Large intestine (tissue), 3 donors: ENCODE measurements around the gene HIBADH. TPM values are rescaled to one million over a fixed set of nuclear protein-coding genes. Genes with fewer than 3 reads are reported as not detected.
"Not testable (repeated sequence)": the region's sequence is repeated elsewhere in the genome, so short reads cannot be mapped to it uniquely, and the experiment has no call there.

ENCODE experiments used
- DNase-seq, 2 donors: peaks; one replicate each; pipeline versions ENCODE4 v3.0.0 to v3.0.0-alpha.2; 2013
- H3K27ac ChIP-seq: one replicate; pipeline ENCODE4 v1.5.1; 2013; ENCODE audit warnings: low read length
- H3K27me3 ChIP-seq: 2 replicates; pipeline ENCODE4 v1.6.1; 2013; ENCODE audit warnings: low read length; ENCODE audit not compliant: control insufficient read depth, insufficient read depth
- H3K36me3 ChIP-seq: 2 replicates; pipeline ENCODE4 v1.6.1; 2013; ENCODE audit warnings: low read length; ENCODE audit not compliant: control insufficient read depth, insufficient read depth
- H3K4me1 ChIP-seq: one replicate; pipeline ENCODE4 v1.6.1; 2013; ENCODE audit warnings: low read length; ENCODE audit not compliant: control insufficient read depth, insufficient read depth
- H3K4me3 ChIP-seq: one replicate; pipeline ENCODE4 v1.5.1; 2013; ENCODE audit warnings: low read length
- H3K9me3 ChIP-seq: one replicate; pipeline ENCODE4 v1.6.1; 2013; ENCODE audit warnings: mild to moderate bottlenecking, low read depth, low read length, moderate library complexity; ENCODE audit not compliant: control insufficient read depth
- WGBS: methylation state at CpG from one replicate; pipeline ENCODE4 v1.1.5; 2013; ENCODE audit warnings: low lambda C conversion rate; ENCODE audit not compliant: insufficient coverage; 5-methylcytosine and 5-hydroxymethylcytosine counted together
- polyA plus RNA-seq: library from polyadenylated mRNA; unstranded; fragments of 120-200 nt; gene quantifications from one replicate; pipeline ENCODE4 v1.2.1, GENCODE V29; 2013

Gene HIBADH
- polyA plus RNA-seq, 1 donor = 54.2 TPM

DNA sequence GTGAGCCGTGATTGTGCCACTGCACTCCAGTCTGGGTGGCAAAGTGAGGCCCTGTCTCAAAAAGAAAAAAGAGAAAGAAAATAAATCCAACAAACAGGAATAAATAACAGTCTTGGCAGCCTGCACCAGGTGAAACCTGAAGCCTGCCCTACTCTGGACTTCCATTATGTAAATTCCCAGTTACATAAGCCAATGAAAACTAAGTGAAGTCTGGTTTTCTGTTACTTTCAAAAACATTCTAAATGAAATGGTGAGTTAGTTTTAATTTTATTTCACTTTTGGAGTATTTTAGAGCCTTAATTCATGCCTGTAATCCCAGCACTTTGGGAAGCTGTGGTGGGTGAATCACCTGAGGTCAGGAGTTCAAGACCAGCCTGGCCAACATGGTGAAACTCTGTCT is 22.5 kb upstream of the HIBADH start:
- Histone ChIP-seq H3K9me3 (no peaks in the 10 kb centered on the region), H3K27me3 (no peaks in the 10 kb centered on the region), H3K27ac (no peak overlapping the region), H3K4me3 (no peak overlapping the region), H3K4me1 (no peaks in the 10 kb centered on the region), H3K36me3 (no peaks in the 10 kb centered on the region)
- DNase-seq = no peak
- WGBS = no CpG with 5 or more reads among the region's 1 CpG

DNA sequence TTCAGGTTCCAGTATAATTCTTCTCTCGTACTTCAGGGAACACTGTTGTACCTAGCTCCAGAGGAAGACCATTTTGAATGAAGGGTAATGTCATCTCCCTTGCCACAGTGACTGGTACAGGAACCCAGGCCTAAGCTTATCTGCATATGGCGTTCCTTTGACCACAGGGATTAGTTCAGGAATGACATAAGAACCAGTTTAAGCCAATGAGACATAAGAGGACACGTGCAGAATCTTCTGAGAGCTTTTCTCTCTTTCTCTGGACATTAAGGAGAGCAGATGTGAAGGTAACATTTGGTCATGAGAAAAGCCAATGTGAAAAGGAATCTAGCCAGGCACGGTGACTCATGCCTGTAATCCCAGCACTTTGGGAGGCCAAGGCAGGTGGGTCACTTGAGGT is 21.8 kb upstream of the HIBADH start:
- H3K27me3 ChIP-seq = no peaks in the 10 kb centered on the region
- no peaks in the 10 kb centered on the region for H3K4me1 ChIP-seq
- H3K9me3 ChIP-seq = no peaks in the 10 kb centered on the region
- H3K27ac ChIP-seq = no peak overlapping the region
- H3K4me3 ChIP-seq = no peak overlapping the region
- no peak for DNase-seq
- no peaks in the 10 kb centered on the region for H3K36me3 ChIP-seq
- no CpG with 5 or more reads among the region's 4 CpGs for WGBS

DNA sequence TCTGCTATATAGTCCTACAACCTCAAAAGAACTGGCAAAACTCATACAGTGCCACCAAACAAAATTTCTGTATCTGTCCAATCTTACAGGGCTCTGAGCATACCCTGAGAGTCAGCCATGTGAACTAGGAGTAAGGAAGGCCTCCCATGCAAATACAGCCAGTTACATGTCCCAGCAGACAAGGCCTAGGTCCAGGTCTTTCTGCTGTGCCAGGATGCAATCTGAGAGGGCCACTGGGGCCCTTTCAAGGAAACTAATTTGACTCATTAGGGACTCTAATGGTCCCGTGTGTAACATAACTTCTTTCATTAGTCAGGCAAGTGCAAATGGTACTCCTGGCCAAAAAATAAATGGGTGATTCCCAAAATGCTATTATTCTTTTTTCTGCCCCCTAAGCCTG is 17.9 kb upstream of the HIBADH start:
- H3K4me3 ChIP-seq = no peak overlapping the region
- H3K27me3 ChIP-seq = no peaks in the 10 kb centered on the region
- no peak for DNase-seq
- peaks cover 25% of the 10 kb centered on the region for H3K4me1 ChIP-seq
- H3K27ac ChIP-seq = no peak overlapping the region
- H3K9me3 ChIP-seq = no peaks in the 10 kb centered on the region
- no CpG with 5 or more reads among the region's 1 CpG for WGBS
- no peaks in the 10 kb centered on the region for H3K36me3 ChIP-seq

DNA sequence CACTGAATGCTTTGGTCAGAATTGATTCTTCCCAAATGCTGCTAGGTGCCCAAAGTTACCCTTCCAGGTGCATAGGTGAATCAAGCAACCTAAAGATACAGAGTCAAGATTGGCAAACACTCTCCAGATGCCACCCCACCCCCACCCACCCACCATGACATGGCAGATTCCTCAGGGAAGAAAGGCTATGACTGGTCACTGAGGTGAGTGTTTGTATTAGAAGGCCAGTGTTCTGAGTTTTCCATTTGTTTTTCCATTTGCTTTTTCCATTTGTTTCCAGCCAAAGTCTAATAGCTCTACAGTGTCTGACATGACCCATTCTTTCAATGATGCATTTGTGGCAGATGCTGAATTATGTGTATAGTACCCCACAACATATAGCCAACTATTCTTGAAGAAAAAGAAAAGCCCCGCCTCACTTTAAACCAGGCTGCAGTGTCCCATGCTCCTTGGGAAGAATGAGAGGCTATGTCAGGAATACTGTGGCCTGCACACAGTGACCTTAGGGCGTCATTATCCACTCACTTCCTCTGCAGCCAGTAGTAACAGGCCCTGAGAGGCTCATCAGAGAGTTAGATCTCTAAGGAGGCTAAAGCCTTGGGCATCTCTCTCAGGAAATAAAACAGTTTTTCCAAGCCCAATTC is 16.1 kb upstream of the HIBADH start:
- no peak overlapping the region for H3K4me3 ChIP-seq
- DNase-seq = no peak
- H3K36me3 ChIP-seq = no peaks in the 10 kb centered on the region
- H3K9me3 ChIP-seq = no peaks in the 10 kb centered on the region
- no CpG with 5 or more reads among the region's 2 CpGs for WGBS
- H3K27ac ChIP-seq = peak overlapping the region; percentile 85
- H3K4me1 ChIP-seq = peaks cover 25% of the 10 kb centered on the region
- H3K27me3 ChIP-seq = no peaks in the 10 kb centered on the region

DNA sequence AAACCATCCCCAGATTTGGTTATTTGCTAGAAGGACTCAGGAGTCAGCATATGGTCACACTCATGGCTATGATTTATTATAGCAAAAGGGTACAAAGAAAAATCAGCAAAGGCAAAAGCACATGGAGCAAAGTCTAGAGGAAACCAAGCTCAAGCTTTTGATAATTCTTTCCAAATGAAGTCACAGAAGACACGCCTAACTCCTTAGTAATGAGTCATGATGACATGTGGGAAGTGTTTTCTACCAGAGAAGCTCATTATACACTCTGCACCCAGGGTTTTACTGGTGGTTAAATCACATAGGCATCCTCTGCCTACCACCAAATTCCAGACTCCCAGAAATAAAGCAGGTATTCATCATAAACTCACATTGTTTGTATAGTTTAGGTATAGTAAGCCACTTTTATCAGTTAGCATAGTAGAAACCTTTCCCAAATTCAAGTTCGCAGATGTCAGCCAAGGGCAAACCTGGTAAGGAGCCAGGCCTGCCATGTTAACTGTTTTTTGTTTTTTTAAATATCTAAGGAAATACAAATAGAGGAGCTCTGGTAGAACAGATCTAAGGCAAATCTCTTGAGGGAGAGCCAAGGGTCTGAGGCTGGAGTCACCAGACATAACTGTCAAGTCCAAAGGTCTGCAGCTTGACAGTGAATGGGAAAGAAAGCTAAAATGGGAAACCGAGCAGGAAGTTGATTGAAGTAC is 15.4 kb upstream of the HIBADH start:
- Histone ChIP-seq H3K4me3 (no peak overlapping the region), H3K27me3 (no peaks in the 10 kb centered on the region), H3K9me3 (no peaks in the 10 kb centered on the region), H3K4me1 (peaks cover 25% of the 10 kb centered on the region), H3K27ac (peak overlapping the region; percentile 85), H3K36me3 (no peaks in the 10 kb centered on the region)
- peak; percentile 88 to 94 for DNase-seq
- no CpG with 5 or more reads among the region's 3 CpGs for WGBS

DNA sequence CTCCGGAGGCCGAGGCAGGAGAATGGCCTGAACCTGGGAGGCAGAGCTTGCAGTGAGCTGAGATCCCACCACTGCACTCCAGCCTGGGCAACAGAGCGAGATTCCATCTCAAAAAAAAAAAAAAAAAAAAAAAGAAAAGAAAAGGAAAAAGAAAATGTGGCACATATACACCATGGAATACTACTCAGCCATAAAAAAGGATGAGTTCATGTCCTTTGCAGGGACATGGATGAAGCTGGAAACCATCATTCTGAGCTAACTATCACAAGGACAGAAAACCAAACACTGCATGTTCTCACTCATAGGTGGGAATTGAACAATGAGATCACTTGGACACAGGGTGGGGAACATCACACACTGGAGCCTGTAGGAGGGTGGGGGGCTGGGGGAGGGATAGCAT is 11.4 kb upstream of the HIBADH start:
- WGBS = no CpG with 5 or more reads among the region's 3 CpGs
- not testable (repeated sequence) for H3K36me3 ChIP-seq, H3K9me3 ChIP-seq, H3K27me3 ChIP-seq, DNase-seq, H3K27ac ChIP-seq, H3K4me3 ChIP-seq
- peaks cover 25% of the 10 kb centered on the region for H3K4me1 ChIP-seq

DNA sequence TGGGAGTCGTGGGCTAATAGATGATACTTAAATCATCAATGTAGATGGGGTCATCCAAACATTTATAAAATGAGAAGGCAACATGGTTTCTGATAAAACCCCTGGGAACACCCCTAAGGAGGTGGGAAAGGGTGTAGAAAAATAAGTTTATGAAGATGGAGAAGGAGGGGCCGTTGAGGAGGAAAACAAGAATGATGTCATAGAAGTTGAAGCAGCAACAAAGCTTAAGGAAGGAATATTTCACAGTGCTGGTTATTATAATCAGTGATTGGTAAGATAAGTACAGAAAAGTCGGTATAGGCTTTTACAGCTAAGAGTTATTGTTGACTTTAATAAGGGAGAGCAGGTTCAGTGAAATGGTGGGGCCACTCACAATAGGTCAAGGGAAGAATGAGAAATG is 9.0 kb upstream of the HIBADH start:
- no peak overlapping the region for H3K4me3 ChIP-seq
- DNase-seq = no peak
- no peak overlapping the region for H3K27ac ChIP-seq
- 50% methylated on average over 1 of the region's 3 CpGs for WGBS
- H3K4me1 ChIP-seq = peaks cover 6% of the 10 kb centered on the region
- H3K9me3 ChIP-seq = no peaks in the 10 kb centered on the region
- H3K36me3 ChIP-seq = no peaks in the 10 kb centered on the region
- H3K27me3 ChIP-seq = no peaks in the 10 kb centered on the region

DNA sequence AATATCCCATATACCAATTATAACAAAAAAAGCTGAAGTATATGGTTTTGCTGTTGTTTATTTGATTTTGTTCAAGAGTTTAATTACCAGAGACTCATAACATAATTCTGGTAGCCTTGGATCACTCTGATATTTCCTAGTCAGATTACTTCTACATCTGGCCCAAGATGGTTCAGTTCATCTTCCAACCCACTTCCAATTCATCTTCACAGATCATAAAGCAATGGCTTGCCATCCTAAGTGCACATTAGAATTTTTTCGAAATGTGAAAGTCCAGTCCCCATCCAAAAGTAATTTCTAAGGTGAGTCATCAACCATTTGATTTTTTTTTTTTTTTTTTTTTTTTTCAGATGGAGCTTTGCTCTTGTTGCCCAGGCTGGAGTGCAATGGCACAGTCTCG is 8.0 kb upstream of the HIBADH start:
- H3K27ac ChIP-seq = no peak overlapping the region
- H3K27me3 ChIP-seq = no peaks in the 10 kb centered on the region
- no peaks in the 10 kb centered on the region for H3K4me1 ChIP-seq
- H3K36me3 ChIP-seq = no peaks in the 10 kb centered on the region
- WGBS = 100% methylated on average over 1 of the region's 2 CpGs
- DNase-seq = no peak
- H3K4me3 ChIP-seq = no peak overlapping the region
- H3K9me3 ChIP-seq = no peaks in the 10 kb centered on the region

DNA sequence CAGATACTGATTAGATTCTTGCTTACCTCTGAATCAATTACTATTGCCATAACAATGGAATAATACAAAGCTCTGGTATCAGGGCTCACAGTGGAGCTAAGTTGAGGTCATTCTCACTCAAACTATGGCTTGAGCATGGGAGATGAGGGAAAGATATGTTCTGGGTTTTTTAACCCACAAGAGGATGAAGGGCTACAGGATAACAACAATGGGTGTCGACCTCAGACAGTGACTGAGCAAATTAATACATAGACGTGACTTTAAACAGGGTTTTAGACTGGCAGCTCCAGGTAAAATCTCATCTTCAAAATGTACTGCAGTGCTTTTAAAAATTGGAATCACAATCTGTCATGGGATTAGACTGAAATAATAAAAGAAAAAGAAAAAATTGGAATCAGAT is 7.5 kb upstream of the HIBADH start:
- Histone ChIP-seq H3K27ac (no peak overlapping the region), H3K9me3 (no peaks in the 10 kb centered on the region), H3K4me3 (no peak overlapping the region), H3K36me3 (no peaks in the 10 kb centered on the region), H3K4me1 (no peaks in the 10 kb centered on the region), H3K27me3 (no peaks in the 10 kb centered on the region)
- DNase-seq = no peak
- no CpG with 5 or more reads among the region's 2 CpGs for WGBS

DNA sequence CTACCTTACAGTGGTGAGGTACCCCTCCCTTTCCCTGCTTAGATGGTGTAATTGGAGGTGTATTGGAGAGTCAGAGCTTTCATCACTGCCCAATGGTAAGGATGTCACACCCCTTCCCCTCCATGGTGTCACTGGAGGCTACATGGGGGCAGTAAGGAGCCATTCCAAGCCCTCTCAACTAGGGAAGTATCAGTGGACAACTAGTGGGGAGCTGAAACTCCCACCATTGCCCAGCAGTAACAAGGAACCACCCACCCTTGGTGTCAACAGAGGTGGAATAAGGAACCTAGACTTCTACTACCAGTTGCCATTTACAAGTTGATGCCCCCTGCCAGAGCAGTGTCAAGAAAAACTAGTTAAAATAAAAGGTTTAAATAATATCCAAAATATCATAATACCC is 2.8 kb upstream of the HIBADH start:
- no peaks in the 10 kb centered on the region for H3K27me3 ChIP-seq
- H3K4me1 ChIP-seq = peaks cover 4% of the 10 kb centered on the region
- no peaks in the 10 kb centered on the region for H3K9me3 ChIP-seq
- no peak overlapping the region for H3K4me3 ChIP-seq
- no peak for DNase-seq
- H3K27ac ChIP-seq = no peak overlapping the region
- no peaks in the 10 kb centered on the region for H3K36me3 ChIP-seq

DNA sequence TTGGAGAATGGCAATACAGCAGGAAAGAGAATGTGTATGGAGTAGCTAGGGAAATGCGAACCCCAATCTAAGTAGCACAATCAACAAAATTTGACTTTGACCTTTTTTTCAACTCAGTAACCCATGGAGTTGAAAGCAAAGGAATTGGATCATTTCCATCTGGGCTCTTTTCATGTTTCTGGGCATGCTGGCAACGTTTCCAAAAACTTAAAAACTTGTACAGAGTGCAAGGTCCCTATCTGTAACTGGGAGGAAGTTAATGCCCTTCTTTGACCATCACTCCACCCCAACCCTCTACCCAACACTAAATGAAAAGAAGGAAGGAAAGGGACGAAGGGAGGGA is 1.3 kb upstream of the HIBADH start:
- Histone ChIP-seq H3K27me3 (no peaks in the 10 kb centered on the region), H3K9me3 (no peaks in the 10 kb centered on the region), H3K4me3 (no peak overlapping the region), H3K27ac (no peak overlapping the region), H3K36me3 (peaks cover 6% of the 10 kb centered on the region), H3K4me1 (peaks cover 4% of the 10 kb centered on the region)
- WGBS = no CpG with 5 or more reads among the region's 3 CpGs
- DNase-seq = no peak
